Neural cell (in vitro differentiated cells): ENCODE results near the gene LDLRAD3. TPM values are rescaled to one million over a fixed set of nuclear protein-coding genes. Genes with fewer than 3 reads are reported as not detected.

Experiments used
- H2AFZ ChIP-seq: fragments of 200-600, 300-800 bp; sonication (generic), shearing (Covaris generic); 2 replicates; pipeline ENCODE4 v1.6.0; 2014; ENCODE audit warnings: low read depth, mild to moderate bottlenecking, antibody characterized with exemption, low read length, moderate library complexity
- H3F3A ChIP-seq: fragments of 200-600 bp; shearing (Covaris generic); 2 replicates; pipeline ENCODE4 v1.6.1; 2016; ENCODE audit warnings: mild to moderate bottlenecking, moderate library complexity, mixed read lengths, antibody characterized with exemption, low read length; ENCODE audit not compliant: insufficient read depth, poor library complexity, severe bottlenecking
- H3K27ac ChIP-seq: fragments of 200-600, 300-800 bp; sonication (generic), shearing (Covaris generic); 2 replicates; pipeline ENCODE4 v1.5.1; 2014; ENCODE audit warnings: mild to moderate bottlenecking, low read length, moderate library complexity
- H3K27me3 ChIP-seq: fragments of 300-800, 200-600 bp; sonication (generic), shearing (Covaris generic); 2 replicates; pipeline ENCODE4 v1.6.0; 2014; ENCODE audit warnings: mild to moderate bottlenecking, low read depth, low read length, moderate library complexity; ENCODE audit not compliant: insufficient read depth
- H3K36me3 ChIP-seq: fragments of 300-800, 200-600 bp; sonication (generic), shearing (Covaris generic); 2 replicates; pipeline ENCODE4 v1.5.1; 2014; ENCODE audit warnings: mild to moderate bottlenecking, antibody characterized with exemption, low read length, moderate library complexity; ENCODE audit not compliant: insufficient read depth
- H3K4me2 ChIP-seq: fragments of 300-800, 200-600 bp; sonication (generic), shearing (Covaris generic); 2 replicates; pipeline ENCODE4 v1.6.0; 2014; ENCODE audit warnings: mild to moderate bottlenecking, low read length
- H3K4me3 ChIP-seq: fragments of 300-800, 200-600 bp; sonication (generic), shearing (Covaris generic); 2 replicates; pipeline ENCODE4 v1.5.1; 2014; ENCODE audit warnings: mild to moderate bottlenecking, low read length, moderate library complexity
- H3K79me2 ChIP-seq: fragments of 200-600 bp; shearing (Covaris generic); replicated peaks from 2 replicates; pipeline ENCODE4 v1.6.0; 2014; ENCODE audit warnings: mild to moderate bottlenecking, low read length, moderate library complexity; ENCODE audit not compliant: insufficient read depth
- H3K9ac ChIP-seq: fragments of 300-800, 200-600 bp; sonication (generic), shearing (Covaris generic); 2 replicates; pipeline ENCODE4 v1.6.1; 2016; ENCODE audit warnings: mild to moderate bottlenecking, low read length, mixed read lengths
- H3K9me2 ChIP-seq: fragments of 200-600 bp; shearing (Covaris generic); 2 replicates; pipeline ENCODE4 v1.6.1; 2016; ENCODE audit warnings: mild to moderate bottlenecking, low read length, mixed read lengths; ENCODE audit not compliant: insufficient read depth
- H3K9me3 ChIP-seq: fragments of 200-600, 300-800 bp; sonication (generic), shearing (Covaris generic); 2 replicates; pipeline ENCODE4 v1.6.1; 2016; ENCODE audit warnings: mild to moderate bottlenecking, mixed run types, low read length, moderate library complexity, mixed read lengths
- H4K20me1 ChIP-seq: fragments of 200-600 bp; shearing (Covaris generic); 2 replicates; pipeline ENCODE4 v1.6.1; 2016; ENCODE audit warnings: mild to moderate bottlenecking, mixed run types; ENCODE audit not compliant: insufficient read depth
- CTCF ChIP-seq: fragments of 450-650 bp; IDR thresholded peaks from 2 replicates; pipeline ENCODE4 v1.5.1; 2014; ENCODE audit warnings: antibody characterized with exemption, mild to moderate bottlenecking, moderate library complexity; ENCODE audit not compliant: poor library complexity, severe bottlenecking
- EP300 ChIP-seq: fragments of 450-650 bp; conservative IDR thresholded peaks from 2 replicates; pipeline ENCODE4 v1.6.1; 2014; ENCODE audit warnings: antibody characterized with exemption, mild to moderate bottlenecking, moderate library complexity; ENCODE audit not compliant: poor library complexity, severe bottlenecking
- EZH2 ChIP-seq: fragments of 200-600, 300-800 bp; shearing (Covaris generic), sonication (generic); IDR thresholded peaks from 2 replicates; pipeline ENCODE4 v1.6.1; 2014; ENCODE audit warnings: antibody characterized with exemption, low read length, borderline replicate concordance, mild to moderate bottlenecking; ENCODE audit not compliant: insufficient read depth, poor library complexity, severe bottlenecking
- MXI1 ChIP-seq: fragments of 450-650 bp; conservative IDR thresholded peaks from 2 replicates; pipeline ENCODE4 v1.6.1; 2014; ENCODE audit warnings: antibody characterized with exemption, mild to moderate bottlenecking; ENCODE audit not compliant: poor library complexity, severe bottlenecking
- RAD21 ChIP-seq: fragments of 450-650 bp; conservative IDR thresholded peaks from 2 replicates; pipeline ENCODE4 v1.6.1; 2014; ENCODE audit warnings: antibody characterized with exemption, mild to moderate bottlenecking, moderate library complexity
- REST ChIP-seq: IDR thresholded peaks from 2 replicates; pipeline ENCODE4 v1.6.1; 2012; ENCODE audit warnings: borderline replicate concordance
- SMC3 ChIP-seq: fragments of 450-650 bp; conservative IDR thresholded peaks from 2 replicates; pipeline ENCODE4 v1.6.1; 2014; ENCODE audit warnings: antibody characterized with exemption, mild to moderate bottlenecking, moderate library complexity; ENCODE audit not compliant: poor library complexity
- TAF1 ChIP-seq: IDR thresholded peaks from 2 replicates; pipeline ENCODE4 v1.6.1; 2012; ENCODE audit warnings: low read depth
- polyA plus RNA-seq: library from polyadenylated mRNA; depleted of rRNA; stranded (reverse); fragments of >200 nt; gene quantifications from 2 replicates; pipeline ENCODE4 v1.2.3, GENCODE V29; 2014

LDLRAD3 gene
- polyA plus RNA-seq, 1 donor from 2014 or later: 3.5 TPM

GRCh38 chr11:36069576-36070212, 125.8 kb downstream of the LDLRAD3 start:
- no peaks in the 10 kb centered on the region for H3K27me3 ChIP-seq
- TF ChIP-seq RAD21: peak; percentile 92
- no peak for TF ChIP-seq EP300
- TF ChIP-seq SMC3: peak; percentile 89
- peak; percentile 87 for TF ChIP-seq CTCF
- H3K9me3 ChIP-seq: no peaks in the 10 kb centered on the region
- H3K27ac ChIP-seq: peak overlapping the region; percentile 46
- H3K4me2 ChIP-seq: no peak overlapping the region
- peak overlapping the region; percentile 10 for H3K9ac ChIP-seq
- no peak overlapping the region for H3K4me3 ChIP-seq
- H2AFZ ChIP-seq: no peak overlapping the region
- no peaks in the 10 kb centered on the region for H3K79me2 ChIP-seq
- no peaks in the 10 kb centered on the region for H4K20me1 ChIP-seq
- no peaks in the 10 kb centered on the region for H3F3A ChIP-seq
- no peaks in the 10 kb centered on the region for H3K36me3 ChIP-seq
- H3K9me2 ChIP-seq: no peaks in the 10 kb centered on the region

GRCh38 chr11:36070213-36070953, 126.5 kb downstream of the LDLRAD3 start:
- H3K79me2 ChIP-seq: no peaks in the 10 kb centered on the region
- H3K27ac ChIP-seq: no peak overlapping the region
- no peak for TF ChIP-seq TAF1
- TF ChIP-seq SMC3: peak; percentile 7
- TF ChIP-seq REST: no peak
- no peaks in the 10 kb centered on the region for H3F3A ChIP-seq
- no peaks in the 10 kb centered on the region for H3K9me3 ChIP-seq
- no peak overlapping the region for H3K4me2 ChIP-seq
- no peak overlapping the region for H3K4me3 ChIP-seq
- H3K9me2 ChIP-seq: no peaks in the 10 kb centered on the region
- H4K20me1 ChIP-seq: no peaks in the 10 kb centered on the region
- H2AFZ ChIP-seq: no peak overlapping the region
- no peaks in the 10 kb centered on the region for H3K27me3 ChIP-seq
- H3K36me3 ChIP-seq: no peaks in the 10 kb centered on the region
- peak overlapping the region; percentile 7 for H3K9ac ChIP-seq

- Histone ChIP-seq H3K27ac (no peak overlapping the region), H3K9me2 (no peaks in the 10 kb centered on the region), H3K36me3 (no peaks in the 10 kb centered on the region), H3K4me3 (no peak overlapping the region), H3F3A (no peaks in the 10 kb centered on the region), H2AFZ (no peak overlapping the region), H3K27me3 (no peaks in the 10 kb centered on the region), H3K9me3 (peaks cover 3% of the 10 kb centered on the region), H3K9ac (no peak overlapping the region), H4K20me1 (no peaks in the 10 kb centered on the region), H3K79me2 (no peaks in the 10 kb centered on the region), H3K4me2 (no peak overlapping the region)
- TF ChIP-seq EP300 (no peak), RAD21 (no peak), CTCF (no peak), TAF1 (no peak), MXI1 (no peak), SMC3 (no peak), REST (no peak), EZH2 (no peak)
Observed at GRCh38 chr11:36070954-36071330, 127.1 kb downstream of the LDLRAD3 start.
